SH-SY5Y (cell line): ENCODE results near the gene LAMB1.

Source experiments
- GATA2 ChIP-seq: IDR thresholded peaks from 2 replicates; pipeline ENCODE4 v1.6.1; 2011; ENCODE audit warnings: mild to moderate bottlenecking, low read depth, low read length
- GATA3 ChIP-seq: IDR thresholded peaks from 2 replicates; pipeline ENCODE4 v1.6.1; 2011; ENCODE audit warnings: low read depth, mild to moderate bottlenecking, low read length, moderate library complexity

GRCh38 chr7:107931740-107932515, 71.0 kb downstream of the LAMB1 start:
- TF ChIP-seq GATA2 (peak; percentile 47; the same call in 1 of the 2 replicates), GATA3 (peak; percentile 82)
